Measurements from ENCODE around the gene CCDC178.

DNA sequence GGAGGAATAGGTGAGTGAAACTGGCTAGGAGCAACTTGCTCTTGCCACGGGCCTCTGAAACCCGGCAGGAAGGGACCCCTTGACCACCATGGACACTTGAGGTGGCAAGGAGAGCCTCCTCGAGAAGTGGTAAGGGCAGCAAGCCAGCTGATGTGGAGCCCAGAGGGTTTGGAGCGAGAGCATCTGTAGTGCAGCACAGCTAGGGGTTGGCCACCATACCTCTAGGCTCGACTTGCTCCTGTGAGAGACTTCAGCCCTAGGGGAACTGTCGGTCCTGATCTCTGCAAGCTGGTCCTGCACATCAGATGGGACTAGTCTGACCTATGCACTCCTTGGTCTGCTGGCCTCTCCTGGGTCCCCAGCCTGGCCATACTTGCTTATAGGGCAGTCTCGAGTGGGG lies 158.4 kb downstream of the CCDC178 start:
- no peak for TF ChIP-seq POLR2A (IDR thresholded peaks at IDR 0.05)
- TF ChIP-seq, protein P1, sequence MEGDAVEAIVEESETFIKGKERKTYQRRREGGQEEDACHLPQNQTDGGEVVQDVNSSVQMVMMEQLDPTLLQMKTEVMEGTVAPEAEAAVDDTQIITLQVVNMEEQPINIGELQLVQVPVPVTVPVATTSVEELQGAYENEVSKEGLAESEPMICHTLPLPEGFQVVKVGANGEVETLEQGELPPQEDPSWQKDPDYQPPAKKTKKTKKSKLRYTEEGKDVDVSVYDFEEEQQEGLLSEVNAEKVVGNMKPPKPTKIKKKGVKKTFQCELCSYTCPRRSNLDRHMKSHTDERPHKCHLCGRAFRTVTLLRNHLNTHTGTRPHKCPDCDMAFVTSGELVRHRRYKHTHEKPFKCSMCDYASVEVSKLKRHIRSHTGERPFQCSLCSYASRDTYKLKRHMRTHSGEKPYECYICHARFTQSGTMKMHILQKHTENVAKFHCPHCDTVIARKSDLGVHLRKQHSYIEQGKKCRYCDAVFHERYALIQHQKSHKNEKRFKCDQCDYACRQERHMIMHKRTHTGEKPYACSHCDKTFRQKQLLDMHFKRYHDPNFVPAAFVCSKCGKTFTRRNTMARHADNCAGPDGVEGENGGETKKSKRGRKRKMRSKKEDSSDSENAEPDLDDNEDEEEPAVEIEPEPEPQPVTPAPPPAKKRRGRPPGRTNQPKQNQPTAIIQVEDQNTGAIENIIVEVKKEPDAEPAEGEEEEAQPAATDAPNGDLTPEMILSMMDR (IDR thresholded peaks at IDR 0.05 in 8 of 11, conservative IDR thresholded peaks at IDR 0.05 in 3 of 11), result no peak
